Measurements from ENCODE around the gene LMAN2L. TPM values are rescaled to one million over a fixed set of nuclear protein-coding genes. Genes with fewer than 3 reads are reported as not detected.

Gene LMAN2L
- total RNA-seq, 8 experiments from 2014 or later: 13.2 to 54.0 (median 18.4) TPM

DNA sequence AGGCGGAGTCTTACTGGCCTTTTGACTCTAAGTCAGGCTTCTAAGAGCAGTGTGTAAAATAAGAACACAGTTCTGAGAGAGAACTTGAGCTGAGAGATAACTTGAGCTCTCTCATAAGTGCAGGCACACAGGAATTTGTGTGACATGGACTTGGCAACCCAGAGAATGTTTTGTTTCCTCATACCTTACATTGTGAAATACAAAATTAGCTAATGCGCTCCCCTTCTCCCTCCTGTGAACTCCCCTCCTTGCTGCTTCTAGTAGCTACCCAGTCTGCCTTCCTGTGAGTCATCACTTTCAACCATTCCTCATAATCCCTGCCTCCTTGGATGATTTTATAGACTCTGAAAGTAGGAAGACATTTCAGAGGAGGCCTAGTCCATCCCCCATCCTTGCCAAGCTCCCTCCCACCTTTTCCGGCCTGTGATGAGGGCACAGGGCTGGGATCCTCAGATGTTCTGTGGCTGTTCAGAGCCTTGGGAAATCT lies 74.7 kb downstream of the LMAN2L start:
- peak in 7 of 8 experiments; percentile 30 to 97 (median 78) for ATAC-seq (replicated peaks in 6 of 8)
- H3K4me3 ChIP-seq: no peak overlapping the region
- in situ Hi-C loops (cut with MboI; ENCODE audit: low pct_unique_long_range_greater_than_20kb in 2 of 9, low sequenced_read_pairs in 9 of 9, unreplicated experiment in 9 of 9): no loop called here
- H3K27ac ChIP-seq: no peak overlapping the region
- 33 to 100% (median 87%) methylated on average over 1 to 3 of the region's 3 CpGs; no CpG with 5 or more reads in 2 of the 10 experiments for WGBS, 10 experiments
- H3K4me1 ChIP-seq (replicated peaks in 1 of 2): no peaks in the 10 kb centered on the region

DNA sequence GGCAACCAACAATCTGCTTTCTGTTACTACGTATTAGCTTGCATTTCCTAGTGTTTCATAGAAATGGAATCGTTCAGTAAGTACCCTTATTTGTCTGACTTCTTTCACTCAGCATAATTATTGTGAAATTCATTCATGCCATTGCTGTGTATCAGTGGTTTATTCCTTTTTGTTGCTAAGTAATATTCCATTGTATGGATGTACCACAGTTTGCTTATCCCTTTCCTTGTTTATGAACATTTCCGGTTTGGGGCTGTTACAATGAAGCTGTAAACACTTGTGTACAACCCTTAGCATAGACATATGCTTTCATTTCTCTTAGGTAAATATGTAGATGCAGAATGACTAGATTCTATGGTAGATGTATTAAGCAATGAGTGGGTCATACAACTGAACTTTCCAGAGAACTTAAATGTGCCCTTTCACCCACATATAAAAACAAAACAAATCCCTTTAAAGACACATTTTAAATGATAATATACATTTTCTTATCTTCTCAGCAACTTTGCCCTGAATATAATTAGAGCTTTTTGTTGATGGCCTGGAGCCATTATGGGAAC lies 75.4 kb downstream of the LMAN2L start:
- ATAC-seq (replicated peaks in 6 of 8): no peak
- Histone ChIP-seq H3K27ac (no peak overlapping the region), H3K4me1 (replicated peaks in 1 of 2) (no peaks in the 10 kb centered on the region), H3K4me3 (no peak overlapping the region)
- WGBS, 10 experiments: 0 to 92% (median 81%) methylated on average over 1 to 3 of the region's 3 CpGs; no CpG with 5 or more reads in 1 of the 10 experiments
- in situ Hi-C loops (cut with MboI; ENCODE audit: low pct_unique_long_range_greater_than_20kb in 2 of 9, low sequenced_read_pairs in 9 of 9, unreplicated experiment in 9 of 9): no loop called here

DNA sequence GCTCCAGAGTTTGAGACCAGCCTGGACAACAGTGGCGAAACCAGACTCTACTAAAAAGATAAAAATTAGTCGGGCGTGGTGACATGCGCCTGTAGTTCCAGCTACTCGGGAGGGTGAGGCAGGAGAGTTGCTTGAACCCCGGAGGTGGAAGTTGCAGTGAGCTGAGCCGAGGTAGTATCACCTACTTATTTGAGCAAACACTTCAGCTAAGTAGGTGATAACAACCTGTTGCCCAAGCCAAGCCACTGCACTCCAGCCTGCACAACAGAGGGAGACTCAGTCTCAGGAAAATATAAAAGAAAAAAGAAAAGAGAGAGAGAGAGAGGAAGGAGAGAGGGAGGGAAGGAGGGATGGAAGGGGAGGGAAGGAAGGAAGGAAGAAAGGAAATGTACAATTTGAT lies 76.0 kb downstream of the LMAN2L start:
- H3K27ac ChIP-seq: no peak overlapping the region
- ATAC-seq (replicated peaks in 6 of 8): no peak
- no peaks in the 10 kb centered on the region for H3K4me1 ChIP-seq (replicated peaks in 1 of 2)
- 60 to 100% (median 83%) methylated on average over 1 to 7 of the region's 7 CpGs for WGBS, 10 experiments
- H3K4me3 ChIP-seq: no peak overlapping the region
- in situ Hi-C loops (cut with MboI; ENCODE audit: low pct_unique_long_range_greater_than_20kb in 2 of 9, low sequenced_read_pairs in 9 of 9, unreplicated experiment in 9 of 9): no loop called here

DNA sequence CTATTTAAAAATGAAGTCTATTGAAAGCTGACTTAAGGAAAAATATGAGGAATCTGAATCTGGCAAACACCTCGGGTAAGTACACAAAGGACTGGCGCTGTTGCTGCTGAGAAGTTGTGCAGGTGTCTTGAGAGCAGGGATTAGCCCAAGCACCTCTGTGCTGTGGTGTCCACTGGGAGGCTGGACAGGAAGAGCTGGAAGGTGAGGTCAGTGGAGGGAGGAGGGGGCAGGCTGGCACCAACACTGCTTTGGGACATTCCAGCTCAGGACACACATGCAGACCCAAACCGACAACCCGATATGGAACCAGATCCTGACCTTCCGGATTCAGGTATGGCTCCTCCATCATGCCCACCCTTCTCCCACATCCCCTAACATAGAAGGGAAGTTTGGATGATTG lies 76.7 kb downstream of the LMAN2L start:
- Histone ChIP-seq H3K27ac (no peak overlapping the region), H3K4me1 (replicated peaks in 1 of 2) (no peaks in the 10 kb centered on the region), H3K4me3 (no peak overlapping the region)
- no peak for ATAC-seq (replicated peaks in 6 of 8)
- WGBS, 10 experiments: 79 to 100% (median 99%) methylated on average over 1 to 5 of the region's 5 CpGs; no CpG with 5 or more reads in 2 of the 10 experiments
- in situ Hi-C loops (cut with MboI; ENCODE audit: low pct_unique_long_range_greater_than_20kb in 2 of 9, low sequenced_read_pairs in 9 of 9, unreplicated experiment in 9 of 9): no loop called here

DNA sequence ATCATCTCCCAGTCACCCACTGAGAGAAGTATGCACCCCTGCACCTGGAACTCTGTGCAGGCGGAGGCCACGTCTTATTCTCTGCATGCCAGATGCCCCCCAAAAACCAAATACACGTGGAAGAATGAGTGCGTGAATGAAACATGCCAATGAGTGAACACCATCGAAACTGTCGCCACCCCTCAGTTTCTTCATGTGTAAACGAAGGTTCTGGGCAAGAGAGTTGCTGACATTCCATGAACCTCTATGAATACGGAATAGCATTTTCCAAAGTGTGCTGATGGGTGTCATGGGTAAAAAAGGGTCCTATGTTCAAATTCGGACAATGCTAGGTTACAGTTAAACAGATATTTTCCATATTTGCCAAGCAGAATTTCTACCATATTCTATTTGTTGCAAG lies 77.5 kb downstream of the LMAN2L start:
- no peaks in the 10 kb centered on the region for H3K4me1 ChIP-seq (replicated peaks in 1 of 2)
- in situ Hi-C loops (cut with MboI; ENCODE audit: low pct_unique_long_range_greater_than_20kb in 2 of 9, low sequenced_read_pairs in 9 of 9, unreplicated experiment in 9 of 9): no loop called here
- no peak for ATAC-seq (replicated peaks in 6 of 8)
- no peak overlapping the region for H3K27ac ChIP-seq
- WGBS, 10 experiments: 60 to 86% (median 81%) methylated on average over 1 to 9 of the region's 9 CpGs; no CpG with 5 or more reads in 1 of the 10 experiments
- H3K4me3 ChIP-seq: no peak overlapping the region

DNA sequence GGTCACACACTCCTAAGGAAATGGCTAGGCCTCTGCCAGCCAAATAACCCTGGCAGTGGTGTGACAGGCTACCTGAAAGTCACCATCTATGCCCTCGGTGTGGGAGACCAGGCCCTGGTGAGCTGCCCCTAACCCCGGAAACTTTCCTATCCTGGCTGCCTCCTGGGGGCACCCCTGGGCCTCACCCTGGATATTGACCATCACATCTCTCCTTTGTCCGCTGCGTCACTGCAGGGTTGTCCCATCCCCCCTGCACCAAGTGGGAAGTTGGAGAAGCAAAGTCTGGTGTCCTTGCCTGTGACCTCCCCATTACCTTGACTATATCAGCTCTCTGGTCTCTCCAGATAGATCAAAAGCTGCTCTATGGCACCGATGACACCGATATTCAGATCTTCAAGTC lies 78.5 kb downstream of the LMAN2L start:
- Histone ChIP-seq H3K27ac (no peak overlapping the region), H3K4me3 (no peak overlapping the region), H3K4me1 (replicated peaks in 1 of 2) (no peaks in the 10 kb centered on the region)
- ATAC-seq (replicated peaks in 6 of 8): no peak
- 61 to 100% (median 90%) methylated on average over 1 to 3 of the region's 6 CpGs; no CpG with 5 or more reads in 3 of the 10 experiments for WGBS, 10 experiments
- in situ Hi-C loops (cut with MboI; ENCODE audit: low pct_unique_long_range_greater_than_20kb in 2 of 9, low sequenced_read_pairs in 9 of 9, unreplicated experiment in 9 of 9): no loop called here

DNA sequence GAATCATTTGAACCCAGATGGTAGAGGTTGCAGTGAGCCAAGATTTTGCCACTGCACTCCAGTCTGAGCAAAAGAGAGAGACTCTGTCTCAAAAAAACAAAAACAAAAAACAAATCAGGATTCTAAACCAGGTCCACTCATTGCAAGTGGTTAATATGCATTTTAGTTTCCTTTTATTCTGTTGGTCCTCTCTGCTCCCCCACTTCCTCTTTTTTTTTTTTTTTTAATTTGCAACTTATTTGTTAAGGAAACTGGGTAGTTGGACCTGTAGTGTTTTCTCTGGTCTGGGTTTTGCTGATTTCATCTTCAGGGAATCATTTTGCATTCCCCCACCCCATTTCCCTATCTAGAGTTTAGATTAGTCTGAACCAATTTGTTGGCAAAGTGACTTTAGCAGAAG lies 83.3 kb downstream of the LMAN2L start:
- Histone ChIP-seq H3K27ac (no peak overlapping the region), H3K4me1 (replicated peaks in 1 of 2) (no peaks in the 10 kb centered on the region), H3K4me3 (no peak overlapping the region)
- in situ Hi-C loops (cut with MboI; ENCODE audit: low pct_unique_long_range_greater_than_20kb in 2 of 9, low sequenced_read_pairs in 9 of 9, unreplicated experiment in 9 of 9): no loop called here
- no peak for ATAC-seq (replicated peaks in 6 of 8)

Other genes starting within 250 kb of the LMAN2L start
- gene NEURL3, start 234.7 kb downstream of the LMAN2L start, total RNA-seq: under 1 TPM in 4 of 8 experiments, not detected in 4; 0.13 to 0.52 (median 0.17) TPM
- gene ARID5A, start 203.3 kb downstream of the LMAN2L start, total RNA-seq: 10 to 100 TPM in 1 of 8 experiments, 1 to 10 TPM in 7; 1.5 to 24.0 (median 3.0) TPM
- gene KANSL3, start 101.8 kb downstream of the LMAN2L start, total RNA-seq: 10 to 100 TPM; 19.1 to 60.1 (median 41.6) TPM
- under 1 TPM; 0.07 to 0.73 (median 0.31) TPM for gene FER1L5, start 97.3 kb downstream of the LMAN2L start, total RNA-seq
- 10 to 100 TPM in 1 of 8 experiments, 1 to 10 TPM in 7; 2.0 to 15.7 (median 6.1) TPM for gene CNNM4, start 20.8 kb upstream of the LMAN2L start, total RNA-seq
- 10 to 100 TPM in 3 of 8 experiments, 1 to 10 TPM in 5; 6.0 to 19.6 (median 9.3) TPM for gene CNNM3, start 76.2 kb upstream of the LMAN2L start, total RNA-seq
- gene ANKRD23, start 104.0 kb upstream of the LMAN2L start, total RNA-seq: 1 to 10 TPM; 1.9 to 5.6 (median 3.7) TPM
- 10 to 100 TPM in 7 of 8 experiments, 1 to 10 TPM in 1; 9.2 to 22.8 (median 15.2) TPM for gene ANKRD39, start 118.0 kb upstream of the LMAN2L start, total RNA-seq
- gene SEMA4C, start 130.0 kb upstream of the LMAN2L start, total RNA-seq: 10 to 100 TPM; 11.8 to 56.4 (median 27.9) TPM
- 10 to 100 TPM in 2 of 8 experiments, 1 to 10 TPM in 1, under 1 TPM in 5; 0.21 to 36.2 (median 0.69) TPM for gene FAM178B, start 246.5 kb upstream of the LMAN2L start, total RNA-seq

All from motor neuron (in vitro differentiated cells).